ENCODE results near the gene VEGFD.

DNA sequence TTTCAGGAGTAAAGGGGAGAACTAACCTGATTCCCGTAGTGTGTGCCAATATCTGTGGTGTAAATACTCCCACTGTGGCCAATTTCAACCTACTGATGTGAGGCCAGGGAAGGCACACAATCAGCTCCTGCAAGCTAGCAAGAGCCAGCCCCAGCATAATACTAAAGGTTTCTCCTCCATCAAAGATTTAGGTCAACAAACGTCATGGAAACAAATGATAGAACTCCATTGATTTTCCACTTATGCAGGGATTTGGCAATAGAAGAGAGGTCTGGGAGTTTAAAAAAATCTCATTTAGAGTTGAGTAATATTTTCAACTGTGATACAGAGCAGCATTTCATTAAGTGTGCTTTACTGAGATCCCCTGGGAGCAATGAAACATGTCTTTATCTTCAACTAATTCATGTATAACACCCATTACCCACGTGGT is 15.8 kb upstream of the VEGFD start:
- TF ChIP-seq, protein P1, sequence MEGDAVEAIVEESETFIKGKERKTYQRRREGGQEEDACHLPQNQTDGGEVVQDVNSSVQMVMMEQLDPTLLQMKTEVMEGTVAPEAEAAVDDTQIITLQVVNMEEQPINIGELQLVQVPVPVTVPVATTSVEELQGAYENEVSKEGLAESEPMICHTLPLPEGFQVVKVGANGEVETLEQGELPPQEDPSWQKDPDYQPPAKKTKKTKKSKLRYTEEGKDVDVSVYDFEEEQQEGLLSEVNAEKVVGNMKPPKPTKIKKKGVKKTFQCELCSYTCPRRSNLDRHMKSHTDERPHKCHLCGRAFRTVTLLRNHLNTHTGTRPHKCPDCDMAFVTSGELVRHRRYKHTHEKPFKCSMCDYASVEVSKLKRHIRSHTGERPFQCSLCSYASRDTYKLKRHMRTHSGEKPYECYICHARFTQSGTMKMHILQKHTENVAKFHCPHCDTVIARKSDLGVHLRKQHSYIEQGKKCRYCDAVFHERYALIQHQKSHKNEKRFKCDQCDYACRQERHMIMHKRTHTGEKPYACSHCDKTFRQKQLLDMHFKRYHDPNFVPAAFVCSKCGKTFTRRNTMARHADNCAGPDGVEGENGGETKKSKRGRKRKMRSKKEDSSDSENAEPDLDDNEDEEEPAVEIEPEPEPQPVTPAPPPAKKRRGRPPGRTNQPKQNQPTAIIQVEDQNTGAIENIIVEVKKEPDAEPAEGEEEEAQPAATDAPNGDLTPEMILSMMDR (conservative IDR thresholded peaks at IDR 0.05; ENCODE audit: low read depth, low read length) = no peak
- TF ChIP-seq EZH2 (IDR thresholded peaks at IDR 0.05; ENCODE audit: borderline replicate concordance, low read depth, low read length, poor library complexity, severe bottlenecking) = no peak

Measured in A673 (cell line).